CD4-positive, alpha-beta T cell treated with Interleukin-2 at 100 ng/mL for 4 hours (primary cell): ENCODE results near the gene TP53BP2.
"Not testable (repeated sequence)": the region's sequence is repeated elsewhere in the genome, so short reads cannot be mapped to it uniquely, and the experiment has no call there.

Experiments used
- DNase-seq: peaks from one replicate; pipeline ENCODE4 v3.0.0-alpha.2; 2020; ENCODE audit warnings: low spot score

Gene TP53BP2

GRCh38 chr1:223739366-223740037 is 106.2 kb downstream of the TP53BP2 start:
- no peak for DNase-seq

DNA sequence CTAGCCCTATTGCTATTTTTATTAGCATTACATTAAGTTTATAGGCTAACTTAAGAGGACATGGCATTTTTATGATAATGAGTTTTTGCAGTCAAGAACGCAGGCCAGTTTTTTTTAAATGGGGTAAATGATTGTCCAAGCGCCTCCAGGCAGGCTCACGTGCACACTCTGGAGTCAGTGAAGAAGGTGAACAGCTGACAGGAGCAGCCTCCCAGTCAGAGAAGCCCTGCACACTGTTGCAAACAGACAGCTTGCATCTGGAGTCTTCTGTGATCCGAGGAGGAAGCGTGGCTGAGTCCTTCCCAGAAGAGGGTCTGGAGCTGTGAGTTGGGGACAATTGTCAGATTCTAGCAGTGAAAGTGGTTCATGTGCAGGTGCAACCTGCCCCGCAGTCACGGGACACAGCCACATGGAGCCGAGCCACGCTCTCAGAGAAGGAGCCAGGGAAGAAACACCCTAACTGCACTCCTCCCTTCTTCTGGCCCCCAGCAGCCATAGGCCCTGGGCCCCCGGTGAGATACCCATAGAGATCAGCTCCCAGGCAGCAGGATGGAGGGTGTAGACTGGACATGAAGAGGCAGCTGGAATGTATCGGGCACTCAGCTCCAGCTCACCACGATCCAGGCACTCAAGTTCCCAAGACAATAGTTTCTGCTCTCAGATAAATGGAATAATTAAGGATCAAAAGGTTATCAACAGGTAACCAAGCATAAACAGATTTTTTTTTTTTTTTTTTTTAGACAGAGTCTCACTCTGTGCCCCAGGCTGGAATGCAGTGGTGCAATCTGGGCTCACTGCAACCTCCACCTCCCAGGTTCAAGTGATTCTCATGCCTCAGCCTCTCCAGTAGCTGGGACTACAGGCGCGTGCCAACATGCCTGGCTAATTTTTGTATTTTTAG is 107.0 kb downstream of the TP53BP2 start:
- no peak for DNase-seq

DNA sequence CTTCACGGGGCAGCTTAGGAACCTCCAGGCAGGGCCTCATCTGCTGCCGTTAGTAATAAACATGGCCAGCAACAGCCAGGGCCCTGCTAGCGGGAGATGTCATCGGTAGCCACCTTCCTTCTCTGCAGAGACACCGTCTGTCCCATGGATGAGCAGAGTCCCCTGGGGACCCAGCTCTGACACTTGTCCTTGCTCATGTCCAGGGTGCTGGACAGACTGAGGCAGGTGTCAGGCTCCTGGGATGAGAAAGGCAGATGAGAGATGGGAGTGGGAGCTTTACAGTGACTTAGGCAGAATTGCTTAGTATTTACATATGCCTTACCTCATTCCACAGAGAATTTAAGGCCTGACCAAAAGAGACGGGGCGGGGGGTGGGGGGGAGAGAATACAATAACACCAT is 108.4 kb downstream of the TP53BP2 start:
- no peak for DNase-seq

DNA sequence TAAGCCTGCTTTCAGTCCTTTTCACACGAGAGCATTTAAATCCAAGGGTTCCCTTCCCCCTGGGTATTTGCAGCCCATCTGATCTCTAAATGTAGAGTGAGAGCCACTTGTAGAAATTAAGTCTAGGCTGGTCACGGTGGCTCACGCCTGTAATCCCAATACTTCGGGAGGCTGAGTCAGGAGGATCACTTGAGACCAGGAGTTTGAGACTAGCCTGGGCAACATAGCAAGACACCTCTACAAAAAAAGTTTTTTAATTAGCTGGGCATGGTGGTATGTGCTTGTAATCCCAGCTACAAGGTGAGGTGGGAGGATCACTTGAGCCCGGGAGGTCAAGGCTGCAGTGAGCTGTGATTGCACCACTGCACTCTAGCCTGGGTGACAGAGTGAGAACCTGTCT is 109.1 kb downstream of the TP53BP2 start:
- not testable (repeated sequence) for DNase-seq

- no peak for DNase-seq
These were observed 111.6 kb downstream of the TP53BP2 start for GRCh38 chr1:223733898-223734852.

DNA sequence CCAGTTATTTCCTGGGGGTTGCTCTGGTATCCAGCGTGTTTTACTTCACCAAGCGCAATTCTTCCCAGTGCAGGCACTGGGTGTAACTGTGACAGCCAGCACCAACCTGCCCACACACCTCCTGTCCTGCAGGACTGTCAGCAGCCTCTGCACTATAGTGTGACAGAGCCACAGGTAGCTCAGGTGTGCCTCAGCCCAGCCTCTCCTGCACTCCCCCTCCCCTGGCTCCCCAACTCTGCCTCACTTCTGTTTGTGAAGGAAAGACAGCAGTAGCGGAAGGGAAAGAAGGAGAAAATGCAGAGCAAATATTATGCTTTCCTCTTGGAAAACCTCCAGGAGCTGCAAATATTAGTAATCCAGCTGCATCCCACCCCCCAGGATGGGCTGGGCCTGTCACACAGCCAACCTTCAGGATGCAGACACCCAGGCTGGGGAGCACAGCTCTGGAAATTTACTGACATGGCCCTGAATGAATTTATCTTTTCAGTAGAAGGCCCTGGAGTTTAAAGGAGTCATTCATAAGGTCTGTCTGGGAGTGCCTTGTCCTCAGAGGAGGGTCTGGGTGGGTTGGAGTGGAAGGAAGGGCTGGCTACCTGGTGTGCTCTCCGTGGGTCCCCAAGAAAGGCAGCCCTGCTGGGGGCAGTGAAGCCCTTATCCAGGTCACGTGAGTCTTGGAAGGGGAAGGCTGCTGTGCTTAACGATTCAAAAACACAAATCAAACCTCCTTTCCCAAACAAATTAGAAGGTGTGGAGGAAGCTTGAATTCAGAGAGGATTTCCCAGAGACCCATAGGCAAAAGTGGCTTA is 112.6 kb downstream of the TP53BP2 start:
- DNase-seq = no peak

- DNase-seq = no peak
These were observed 114.5 kb downstream of the TP53BP2 start for GRCh38 chr1:223731133-223731770.

GRCh38 chr1:223730479-223731132 is 115.1 kb downstream of the TP53BP2 start:
- DNase-seq = no peak

DNA sequence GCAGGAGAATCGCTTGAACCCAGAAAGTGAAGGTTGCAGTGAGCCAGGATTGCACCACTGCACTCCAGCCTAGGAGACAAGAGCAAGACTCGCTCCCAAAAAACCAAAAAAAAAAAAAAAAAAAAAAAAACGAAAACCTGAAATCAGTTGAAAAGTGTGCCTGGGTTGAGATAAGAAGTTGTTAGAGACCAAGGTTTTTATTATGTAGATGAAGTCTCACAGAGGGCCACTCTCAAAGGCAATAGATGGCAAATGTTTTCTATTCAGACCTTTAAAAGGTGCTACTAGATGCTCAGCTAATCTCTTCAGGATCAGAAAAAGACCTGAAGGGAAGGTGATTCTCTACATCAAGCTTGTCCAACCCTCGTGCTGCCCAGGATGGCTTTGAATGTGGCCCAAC is 115.8 kb downstream of the TP53BP2 start:
- DNase-seq = no peak
